NCI-H146 treated with DMSO at 0.1 percent for 48 hours (cell line): ENCODE measurements around the gene ECM1.

ENCODE experiments used
- DNase-seq: peaks from one replicate; lab custom pipeline; 2025; ENCODE audit not compliant: unreplicated experiment; lab: John Stamatoyannopoulos, UW

Gene ECM1

DNA sequence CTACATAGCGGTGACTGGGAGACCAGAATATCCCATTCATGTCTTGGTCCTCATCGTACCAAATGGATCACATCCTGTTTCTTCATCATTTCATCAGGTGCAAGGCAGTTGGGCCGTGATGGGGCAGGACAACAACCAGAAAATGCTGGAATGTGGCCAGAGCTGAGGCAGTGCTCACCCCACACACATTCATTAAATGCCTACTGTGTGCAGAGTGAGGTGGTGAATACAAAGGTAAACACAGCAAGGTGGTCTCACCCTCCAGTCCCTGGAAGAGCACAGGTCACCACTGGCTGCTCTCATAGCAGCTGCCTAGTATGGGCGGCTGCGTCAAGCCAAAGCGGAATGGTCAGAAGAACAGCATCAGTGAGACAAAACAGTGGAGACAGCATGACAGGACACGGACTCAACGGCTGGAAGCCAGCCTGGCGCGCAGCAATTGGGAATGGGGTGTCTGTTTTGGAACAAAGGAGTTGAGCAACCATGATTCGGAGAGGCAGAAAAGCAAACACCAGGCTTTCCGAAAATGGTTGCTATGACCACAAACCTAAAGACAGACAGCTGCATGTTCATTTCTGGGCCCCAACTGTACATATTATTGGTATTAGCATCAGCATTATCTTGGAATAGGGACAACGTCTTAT, 35.7 kb downstream of the ECM1 start:
- peak; percentile 63 for DNase-seq

DNA sequence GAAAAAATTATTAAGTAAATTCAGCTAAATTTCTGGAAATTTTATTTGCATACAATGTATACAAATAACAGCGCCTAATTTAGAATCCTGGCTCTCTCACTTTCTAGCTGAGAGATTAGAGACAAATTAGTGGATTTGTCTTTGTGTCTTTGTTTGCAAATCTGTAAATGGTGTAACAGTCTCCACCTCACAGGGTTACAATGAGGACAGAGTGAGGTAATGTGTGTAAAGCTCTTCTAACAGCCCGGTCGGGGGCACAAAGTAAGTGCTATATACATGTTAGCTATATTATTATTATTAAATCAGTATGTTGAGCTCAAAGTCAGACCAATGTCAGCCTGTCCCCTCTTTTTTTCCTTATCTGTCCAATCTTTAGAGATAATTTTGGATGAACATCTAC, 36.3 kb downstream of the ECM1 start:
- peak; percentile 34 for DNase-seq

DNA sequence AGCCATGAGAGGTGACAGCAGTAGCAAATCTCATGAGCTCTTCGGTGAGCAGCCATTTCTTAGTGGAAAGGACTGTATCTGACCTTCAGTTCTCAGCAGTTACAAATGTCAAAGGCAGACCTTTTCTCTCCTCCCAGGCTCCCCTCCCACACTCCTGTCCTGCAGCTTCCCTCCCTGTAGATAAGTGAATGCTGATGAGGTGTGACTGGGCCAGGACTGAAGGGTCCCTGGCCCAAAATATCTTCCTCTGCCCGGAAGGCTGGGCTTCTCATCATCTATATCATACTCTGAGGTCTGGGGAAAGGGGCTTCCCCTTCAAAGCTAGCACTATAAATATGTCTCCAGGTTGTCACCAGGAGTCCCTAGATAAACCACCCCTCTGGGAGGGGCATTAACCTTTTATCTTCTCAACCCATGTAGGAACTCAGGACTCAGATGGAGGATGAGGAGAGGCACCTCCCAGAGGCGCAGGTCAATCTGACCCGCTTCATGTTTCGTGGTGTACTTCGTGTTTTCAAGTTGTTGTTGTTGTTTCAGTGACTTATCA, 37.6 kb downstream of the ECM1 start:
- DNase-seq: no peak

DNA sequence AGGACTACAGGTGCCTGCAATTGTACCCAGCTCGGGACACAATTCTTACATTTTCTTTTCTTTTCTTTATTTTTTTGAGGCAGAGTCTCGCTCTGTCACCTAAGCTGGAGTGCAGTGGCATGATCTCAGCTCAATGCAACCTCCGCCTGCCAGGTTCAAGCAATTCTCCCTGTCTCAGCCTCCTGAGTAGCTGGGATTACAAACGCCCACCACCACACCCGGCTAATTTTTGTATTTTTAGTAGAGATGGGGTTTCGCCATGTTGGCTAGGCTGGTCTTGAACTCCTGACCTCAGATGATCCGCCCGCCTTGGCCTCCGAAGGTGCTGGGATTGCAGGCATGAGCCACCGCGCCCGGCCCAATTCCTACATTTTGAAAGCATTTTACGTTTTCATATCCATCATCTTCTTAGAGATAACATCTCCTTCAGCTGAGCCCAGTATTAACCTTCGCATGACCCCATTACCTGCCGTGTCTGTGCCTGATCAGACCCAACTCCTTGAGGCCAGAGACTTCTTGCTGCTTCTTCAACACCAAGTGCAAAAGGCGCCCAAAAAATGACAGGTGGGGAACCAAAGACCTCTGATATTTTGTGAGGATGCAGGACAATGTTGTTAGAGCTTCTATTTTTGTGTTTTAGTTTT, 38.5 kb downstream of the ECM1 start:
- DNase-seq: no peak

DNA sequence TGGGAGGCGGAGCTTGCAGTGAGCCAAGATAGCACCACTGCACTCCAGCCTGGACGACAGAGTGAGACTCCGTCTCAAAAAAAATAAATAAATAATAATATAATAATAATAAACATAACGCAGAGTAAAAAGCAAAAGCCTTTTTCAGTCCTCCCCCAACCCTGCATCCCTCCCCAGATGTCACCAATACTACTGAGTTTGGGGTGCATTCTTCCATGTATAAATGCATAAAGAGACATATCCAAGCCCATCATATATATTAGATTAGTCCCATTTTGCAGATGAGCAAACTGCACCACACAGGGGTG, 40.4 kb downstream of the ECM1 start:
- DNase-seq: no peak

DNA sequence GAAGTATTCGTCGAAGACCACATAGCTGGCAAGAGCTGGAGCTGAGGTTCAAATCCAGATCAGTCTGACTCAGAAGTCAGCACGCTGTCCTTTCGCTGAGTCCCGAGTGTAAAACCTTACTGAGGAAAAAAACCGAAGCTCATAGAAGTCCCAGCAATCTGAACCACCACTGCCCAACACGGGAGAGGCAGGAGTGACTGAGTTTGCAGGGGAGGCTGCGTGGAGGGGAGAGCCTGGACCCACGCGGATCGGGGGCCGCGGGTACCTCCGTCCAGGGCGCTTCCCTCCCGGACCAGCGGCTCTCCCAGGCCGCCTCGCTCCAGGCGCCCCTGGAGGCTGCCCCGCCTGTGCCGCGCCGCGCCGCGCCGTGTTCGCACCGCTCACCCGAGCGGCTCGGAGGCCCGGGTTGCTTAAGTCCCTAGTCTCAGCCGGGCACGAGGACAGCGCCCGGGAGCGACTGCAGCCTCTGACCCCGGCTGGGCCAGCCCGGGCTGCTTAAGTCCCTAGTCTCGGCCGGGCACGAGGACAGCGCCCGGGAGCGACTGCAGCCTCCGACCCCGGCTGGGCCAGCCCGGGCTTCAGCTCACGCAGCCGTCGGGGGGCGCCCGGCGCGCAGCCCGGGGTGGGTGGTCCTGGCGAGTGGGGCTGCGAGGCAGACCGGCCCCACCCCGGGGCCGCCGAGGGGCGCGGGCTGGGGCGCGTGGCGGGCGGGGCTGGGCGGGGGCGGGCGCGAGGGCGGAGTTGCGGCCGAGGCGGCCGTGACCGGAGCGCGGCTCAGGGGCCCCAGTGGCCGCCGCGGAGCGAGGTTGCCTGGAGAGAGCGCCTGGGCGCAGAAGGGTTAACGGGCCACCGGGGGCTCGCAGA, 41.0 kb downstream of the ECM1 start, which contains the start of gene ADAMTSL4:
Gene ADAMTSL4 (plus strand): TSS at position 777 of the 864 bp plus-strand sequence. CDS start 2,881 bp downstream, outside the sequence.
- peak; percentile 42 for DNase-seq

DNA sequence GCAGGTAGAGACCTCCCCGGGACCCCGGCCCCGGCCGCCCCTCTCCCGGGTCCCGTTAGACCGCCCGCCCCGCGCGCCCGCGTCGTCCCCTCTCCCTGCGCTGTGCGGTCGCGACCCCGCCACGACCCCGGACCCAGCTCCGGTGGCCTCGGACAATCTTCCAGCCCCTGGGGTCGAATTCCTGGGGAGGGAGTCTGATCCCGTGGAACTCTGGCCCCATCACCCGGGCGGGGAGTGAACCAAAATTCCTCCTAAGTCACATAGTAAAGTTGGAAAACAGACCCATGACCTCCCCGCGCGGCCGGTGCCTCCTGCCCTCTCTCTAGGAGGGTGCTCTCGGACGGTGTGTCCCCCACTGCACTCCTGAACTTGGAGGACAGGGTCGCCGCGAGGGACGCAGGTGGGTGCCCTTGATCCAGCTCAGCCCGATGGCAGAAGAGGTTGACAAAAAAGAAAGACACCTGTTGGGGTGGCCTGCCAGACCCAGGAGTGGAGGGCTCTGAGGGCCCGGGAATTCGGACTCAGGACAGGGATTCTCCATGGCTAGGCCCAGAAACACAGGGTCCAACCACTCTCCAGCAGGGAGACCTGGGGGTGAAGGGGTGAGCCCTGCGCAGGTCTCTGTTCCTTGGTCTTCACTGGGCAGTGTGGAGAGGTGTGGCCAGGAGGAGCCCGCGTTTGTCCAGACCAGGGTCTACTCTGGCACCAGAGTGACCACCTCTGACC, 41.8 kb downstream of the ECM1 start:
- DNase-seq: no peak

DNA sequence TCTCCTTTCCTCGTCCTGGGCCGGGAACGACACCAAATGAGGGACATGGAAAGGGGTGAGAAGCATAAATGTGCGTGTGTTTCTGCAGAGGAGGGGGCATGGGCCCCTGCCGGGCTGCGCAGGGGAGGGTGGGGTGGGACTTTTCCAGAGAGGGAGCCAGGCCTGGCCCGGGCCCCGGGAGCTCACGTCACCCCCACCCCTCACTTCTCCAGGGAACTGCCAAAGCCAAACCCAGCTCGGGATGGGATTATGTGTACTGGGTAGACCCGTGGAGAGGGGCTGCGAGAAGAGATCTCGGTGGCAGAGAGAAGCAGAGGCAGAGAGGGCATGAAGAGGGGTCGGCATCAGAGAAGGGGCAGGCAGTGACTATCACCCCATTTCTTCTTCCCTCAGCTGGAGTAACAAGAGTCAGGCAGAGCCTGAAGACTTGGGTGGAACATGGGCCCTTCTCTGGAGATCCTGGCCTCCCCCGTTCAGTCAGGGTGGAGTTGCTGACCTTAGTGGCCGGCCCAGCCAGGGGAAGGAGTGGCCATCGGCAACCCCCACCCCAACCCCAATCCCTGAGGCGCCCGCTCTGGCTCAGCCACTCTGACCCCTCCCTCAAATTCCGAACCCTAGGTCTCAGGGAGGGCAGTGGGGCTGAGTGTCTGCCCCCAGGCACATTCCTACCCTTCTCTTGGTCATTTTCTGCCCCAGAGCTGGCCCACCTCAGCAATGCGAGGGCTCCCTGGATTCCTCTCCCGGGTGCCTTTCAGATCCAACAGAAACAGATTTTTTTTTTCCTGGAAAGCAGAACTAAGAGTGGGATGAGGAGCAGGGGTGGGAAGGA, 42.5 kb downstream of the ECM1 start:
- no peak for DNase-seq

DNA sequence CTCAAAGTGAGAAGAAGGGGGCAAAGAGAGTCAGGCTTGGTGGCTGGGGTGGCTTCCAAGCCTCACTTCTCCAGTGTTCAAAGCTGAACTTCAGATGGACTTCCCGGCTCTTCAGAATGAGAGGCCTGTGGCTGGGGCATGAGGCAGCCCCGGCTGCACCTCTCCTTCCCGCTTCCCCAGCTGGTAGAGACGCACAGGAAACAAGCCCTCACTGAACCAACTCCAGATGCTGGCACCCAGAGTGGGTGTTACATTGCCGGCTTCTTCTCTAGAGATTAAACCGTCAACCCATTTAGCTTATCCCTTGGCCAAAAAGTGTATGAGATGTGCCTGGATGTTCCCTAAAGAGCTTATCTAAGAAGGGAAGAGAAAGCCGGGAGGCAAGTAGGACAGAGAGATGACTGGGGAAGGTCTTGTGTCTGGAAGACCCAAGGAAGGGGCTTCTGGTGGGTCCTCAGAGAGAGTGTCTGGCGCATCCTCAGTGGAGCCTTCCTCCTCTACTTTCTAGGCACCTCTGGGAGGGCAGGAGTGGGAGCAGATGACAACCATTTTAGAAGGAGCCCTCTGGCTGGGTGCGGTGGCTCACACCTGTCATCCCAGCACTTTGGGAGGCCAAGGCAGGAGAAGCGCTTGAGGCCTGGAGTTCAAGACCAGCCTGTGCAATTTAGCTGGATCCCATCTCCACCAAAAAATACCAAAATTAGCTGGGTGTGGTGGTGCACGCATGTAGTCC, 43.3 kb downstream of the ECM1 start:
- DNase-seq: no peak

DNA sequence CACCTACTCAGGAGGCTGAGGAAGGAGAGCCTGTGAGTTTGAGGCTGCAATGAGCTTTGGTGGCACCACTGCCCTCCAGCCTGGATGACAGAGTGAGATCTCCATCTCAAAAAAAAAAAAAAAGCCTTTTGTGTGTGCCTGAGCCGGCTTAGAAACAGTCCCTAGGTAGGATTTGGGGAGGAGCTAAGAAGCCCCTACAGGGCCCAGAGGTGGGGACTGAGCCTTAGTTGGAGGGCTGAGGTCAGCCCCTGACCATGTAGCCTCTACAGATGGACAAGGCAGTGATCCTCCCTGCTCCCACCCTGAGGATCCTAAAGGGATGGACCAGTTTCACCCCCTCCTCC, 43.8 kb downstream of the ECM1 start:
- DNase-seq: no peak

DNA sequence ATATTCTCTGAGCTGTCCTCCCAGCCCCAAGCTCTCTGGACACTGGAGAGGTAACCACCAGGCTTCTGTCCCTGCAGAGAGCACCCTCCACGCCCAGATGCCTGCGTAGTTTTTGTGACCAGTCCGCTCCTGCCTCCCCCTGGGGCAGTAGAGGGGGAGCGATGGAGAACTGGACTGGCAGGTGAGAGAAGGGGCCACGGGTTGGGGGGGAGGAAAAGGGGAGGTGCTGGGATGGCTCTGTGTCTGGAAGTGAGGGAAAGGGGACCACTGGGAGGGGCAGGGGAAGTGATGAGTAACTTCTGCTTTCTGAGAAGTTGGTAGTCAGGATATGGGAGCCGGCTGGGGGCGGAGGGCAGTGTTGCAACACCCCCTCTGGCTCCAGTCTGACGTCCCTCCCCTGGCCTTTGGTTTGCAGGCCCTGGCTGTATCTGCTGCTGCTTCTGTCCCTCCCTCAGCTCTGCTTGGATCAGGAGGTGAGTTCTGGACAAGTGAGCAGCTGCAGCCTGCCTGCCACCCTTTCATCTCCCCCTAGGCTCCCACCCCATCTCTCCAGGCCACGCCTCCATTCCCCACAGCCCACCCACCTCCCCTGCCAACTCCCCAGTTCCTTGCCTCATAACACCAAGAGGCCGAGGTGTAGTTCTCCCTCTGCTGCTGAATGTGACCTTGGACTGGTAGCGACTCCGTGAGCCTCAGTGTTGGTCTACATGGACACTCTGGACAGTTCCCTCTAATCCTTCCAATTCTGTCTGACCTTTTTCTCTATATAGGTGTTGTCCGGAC, 44.4 kb downstream of the ECM1 start:
- DNase-seq: no peak

DNA sequence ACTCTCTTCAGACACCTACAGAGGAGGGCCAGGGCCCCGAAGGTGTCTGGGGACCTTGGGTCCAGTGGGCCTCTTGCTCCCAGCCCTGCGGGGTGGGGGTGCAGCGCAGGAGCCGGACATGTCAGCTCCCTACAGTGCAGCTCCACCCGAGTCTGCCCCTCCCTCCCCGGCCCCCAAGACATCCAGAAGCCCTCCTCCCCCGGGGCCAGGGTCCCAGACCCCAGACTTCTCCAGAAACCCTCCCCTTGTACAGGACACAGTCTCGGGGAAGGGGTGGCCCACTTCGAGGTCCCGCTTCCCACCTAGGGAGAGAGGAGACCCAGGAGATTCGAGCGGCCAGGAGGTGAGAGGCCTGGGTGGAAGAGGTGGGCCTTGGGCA, 45.0 kb downstream of the ECM1 start:
- DNase-seq: no peak

DNA sequence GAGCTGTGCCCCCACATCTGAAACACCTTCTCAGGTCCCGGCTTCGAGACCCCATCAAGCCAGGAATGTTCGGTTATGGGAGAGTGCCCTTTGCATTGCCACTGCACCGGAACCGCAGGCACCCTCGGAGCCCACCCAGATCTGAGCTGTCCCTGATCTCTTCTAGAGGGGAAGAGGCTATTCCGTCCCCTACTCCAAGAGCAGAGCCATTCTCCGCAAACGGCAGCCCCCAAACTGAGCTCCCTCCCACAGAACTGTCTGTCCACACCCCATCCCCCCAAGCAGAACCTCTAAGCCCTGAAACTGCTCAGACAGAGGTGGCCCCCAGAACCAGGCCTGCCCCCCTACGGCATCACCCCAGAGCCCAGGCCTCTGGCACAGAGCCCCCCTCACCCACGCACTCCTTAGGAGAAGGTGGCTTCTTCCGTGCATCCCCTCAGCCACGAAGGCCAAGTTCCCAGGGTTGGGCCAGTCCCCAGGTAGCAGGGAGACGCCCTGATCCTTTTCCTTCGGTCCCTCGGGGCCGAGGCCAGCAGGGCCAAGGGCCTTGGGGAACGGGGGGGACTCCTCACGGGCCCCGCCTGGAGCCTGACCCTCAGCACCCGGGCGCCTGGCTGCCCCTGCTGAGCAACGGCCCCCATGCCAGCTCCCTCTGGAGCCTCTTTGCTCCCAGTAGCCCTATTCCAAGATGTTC, 45.6 kb downstream of the ECM1 start:
- no peak for DNase-seq

DNA sequence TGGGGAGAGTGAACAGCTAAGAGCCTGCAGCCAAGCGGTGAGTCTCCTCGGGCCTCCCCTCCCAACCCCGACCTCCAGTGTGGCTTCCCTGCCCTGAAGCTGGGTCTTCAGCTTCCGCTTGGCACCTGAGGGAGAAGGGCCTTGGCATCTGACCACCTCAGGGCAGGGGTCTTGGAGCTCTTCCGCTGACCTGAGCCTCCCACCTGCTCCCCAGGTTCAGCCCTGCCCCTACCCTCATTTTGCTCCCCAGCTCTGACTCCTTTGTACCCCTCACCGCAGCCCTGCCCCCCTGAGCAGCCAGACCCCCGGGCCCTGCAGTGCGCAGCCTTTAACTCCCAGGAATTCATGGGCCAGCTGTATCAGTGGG, 46.2 kb downstream of the ECM1 start:
- DNase-seq: no peak

DNA sequence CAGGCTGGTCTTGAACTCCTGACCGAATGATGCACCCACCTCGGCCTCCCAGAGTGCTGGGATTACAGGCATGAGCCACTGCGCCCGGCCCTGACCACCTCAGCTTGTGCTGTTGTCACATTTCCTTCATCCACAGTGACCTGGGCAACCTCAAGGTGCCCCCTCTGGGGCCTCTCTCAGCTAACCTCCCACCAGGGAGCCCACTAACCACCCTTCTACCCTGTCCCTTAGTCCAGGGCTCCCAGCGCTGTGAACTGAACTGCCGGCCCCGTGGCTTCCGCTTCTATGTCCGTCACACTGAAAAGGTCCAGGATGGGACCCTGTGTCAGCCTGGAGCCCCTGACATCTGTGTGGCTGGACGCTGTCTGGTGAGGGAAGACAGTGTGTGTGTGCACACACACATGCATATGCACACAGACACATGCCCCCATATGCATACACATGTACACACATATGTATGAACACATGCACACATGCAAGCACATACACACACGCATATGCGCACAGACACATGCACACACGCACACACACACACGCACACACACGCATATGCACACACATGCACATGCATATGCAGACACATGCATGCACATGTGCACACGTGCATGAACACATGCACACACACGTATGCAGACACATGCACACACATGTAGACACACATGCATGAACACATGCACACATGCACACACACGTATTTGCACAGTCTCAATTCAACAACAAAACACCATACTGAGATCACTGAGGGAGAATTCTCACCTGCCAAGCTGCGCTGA, 47.5 kb downstream of the ECM1 start:
- no peak for DNase-seq

DNA sequence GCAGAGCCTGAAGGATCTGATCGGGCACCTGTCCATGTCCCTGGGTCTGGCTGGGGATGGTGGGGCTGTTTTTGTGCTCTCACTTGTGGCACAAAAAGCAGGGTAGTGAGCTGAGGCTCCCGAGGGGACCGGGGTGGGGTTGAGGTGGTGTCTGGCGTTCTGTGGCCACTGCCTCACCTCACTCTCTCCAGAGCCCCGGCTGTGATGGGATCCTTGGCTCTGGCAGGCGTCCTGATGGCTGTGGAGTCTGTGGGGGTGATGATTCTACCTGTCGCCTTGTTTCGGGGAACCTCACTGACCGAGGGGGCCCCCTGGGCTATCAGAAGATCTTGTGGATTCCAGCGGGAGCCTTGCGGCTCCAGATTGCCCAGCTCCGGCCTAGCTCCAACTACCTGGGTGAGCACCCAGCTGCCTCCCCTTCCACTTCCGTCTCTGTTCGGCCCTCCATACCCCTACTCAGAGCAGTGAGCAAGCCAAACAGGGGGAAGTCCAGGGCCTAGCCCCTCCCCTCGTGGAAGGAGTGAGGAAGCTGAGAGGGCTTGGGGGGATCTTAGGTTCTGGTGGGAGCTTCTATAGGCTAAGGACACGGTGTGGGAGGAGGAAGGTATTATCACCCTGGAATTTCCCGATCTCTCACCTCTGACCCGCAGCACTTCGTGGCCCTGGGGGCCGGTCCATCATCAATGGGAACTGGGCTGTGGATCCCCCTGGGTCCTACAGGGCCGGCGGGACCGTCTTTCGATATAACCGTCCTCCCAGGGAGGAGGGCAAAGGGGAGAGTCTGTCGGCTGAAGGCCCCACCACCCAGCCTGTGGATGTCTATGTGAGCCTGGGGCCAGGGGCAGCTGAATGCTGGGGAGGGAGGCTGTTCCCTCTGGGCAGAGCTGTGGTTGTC, 48.3 kb downstream of the ECM1 start:
- DNase-seq: no peak
